ENCODE data around the gene NBAS.

The NBAS gene

DNA sequence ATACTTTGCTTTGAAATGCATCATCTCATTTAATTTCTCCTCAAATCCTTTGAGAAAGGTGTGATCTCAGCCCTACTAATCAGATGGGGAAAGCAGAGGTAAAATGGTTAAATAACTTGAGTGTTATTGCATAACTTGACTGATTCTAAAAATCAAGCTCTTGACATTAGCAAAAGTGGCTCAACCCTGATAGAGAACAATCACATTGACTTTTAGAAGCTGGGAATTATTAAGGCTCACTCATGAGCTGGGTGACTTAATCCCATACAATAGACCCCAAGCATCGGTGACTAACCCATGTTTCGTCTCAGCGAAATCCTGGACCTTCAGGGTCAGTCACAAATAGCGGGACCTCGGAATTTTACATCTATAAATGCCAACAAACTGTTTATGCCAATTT lies 378.9 kb downstream of the NBAS start:
- H3K9ac ChIP-seq (ENCODE audit: low read length) = no peak overlapping the region
- no peak overlapping the region for H3K4me3 ChIP-seq (ENCODE audit: low read length)
- H3K27me3 ChIP-seq (ENCODE audit: control insufficient read depth, insufficient read depth, low read length) = no peaks in the 10 kb centered on the region
- no peaks in the 10 kb centered on the region for H3K9me3 ChIP-seq (ENCODE audit: control insufficient read depth, low read length)
- H3K36me3 ChIP-seq (ENCODE audit: control insufficient read depth, insufficient read depth, low read length) = no peaks in the 10 kb centered on the region
- H3K4me1 ChIP-seq (ENCODE audit: control insufficient read depth, insufficient read depth, low read length) = no peaks in the 10 kb centered on the region

GRCh38 chr2:15181092-15181745 lies 379.9 kb downstream of the NBAS start:
- no peak overlapping the region for H3K9ac ChIP-seq (ENCODE audit: low read length)
- no peaks in the 10 kb centered on the region for H3K36me3 ChIP-seq (ENCODE audit: control insufficient read depth, insufficient read depth, low read length)
- no peaks in the 10 kb centered on the region for H3K4me1 ChIP-seq (ENCODE audit: control insufficient read depth, insufficient read depth, low read length)
- no peaks in the 10 kb centered on the region for H3K27me3 ChIP-seq (ENCODE audit: control insufficient read depth, insufficient read depth, low read length)
- no peak overlapping the region for H3K4me3 ChIP-seq (ENCODE audit: low read length)
- no peaks in the 10 kb centered on the region for H3K9me3 ChIP-seq (ENCODE audit: control insufficient read depth, low read length)

DNA sequence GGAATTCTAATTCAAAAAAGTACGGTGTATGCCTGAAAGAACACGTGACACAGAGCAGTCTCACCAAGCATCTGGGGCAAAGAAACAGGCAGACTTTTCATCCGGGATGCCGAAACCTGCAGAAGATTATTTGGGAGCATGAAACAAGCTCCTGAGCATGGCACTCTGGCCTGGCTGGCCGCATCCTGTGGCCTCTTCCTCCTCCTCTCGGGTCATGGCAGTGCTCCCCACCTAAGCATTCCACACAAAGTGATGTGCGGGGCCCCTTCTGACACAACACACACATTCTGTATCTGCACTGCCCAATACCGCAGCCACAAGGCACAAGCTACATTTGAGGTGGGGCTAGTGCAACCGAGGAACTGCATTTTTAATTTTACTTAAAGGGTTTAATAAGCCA lies 380.8 kb downstream of the NBAS start:
- Histone ChIP-seq H3K4me3 (ENCODE audit: low read length) (no peak overlapping the region), H3K9me3 (ENCODE audit: control insufficient read depth, low read length) (no peaks in the 10 kb centered on the region), H3K4me1 (ENCODE audit: control insufficient read depth, insufficient read depth, low read length) (no peaks in the 10 kb centered on the region), H3K36me3 (ENCODE audit: control insufficient read depth, insufficient read depth, low read length) (no peaks in the 10 kb centered on the region), H3K9ac (ENCODE audit: low read length) (no peak overlapping the region), H3K27me3 (ENCODE audit: control insufficient read depth, insufficient read depth, low read length) (no peaks in the 10 kb centered on the region)

GRCh38 chr2:15178946-15179345 lies 382.2 kb downstream of the NBAS start:
- H3K27me3 ChIP-seq (ENCODE audit: control insufficient read depth, insufficient read depth, low read length) = no peaks in the 10 kb centered on the region
- H3K4me3 ChIP-seq (ENCODE audit: low read length) = no peak overlapping the region
- H3K36me3 ChIP-seq (ENCODE audit: control insufficient read depth, insufficient read depth, low read length) = no peaks in the 10 kb centered on the region
- H3K9ac ChIP-seq (ENCODE audit: low read length) = no peak overlapping the region
- H3K4me1 ChIP-seq (ENCODE audit: control insufficient read depth, insufficient read depth, low read length) = no peaks in the 10 kb centered on the region
- H3K9me3 ChIP-seq (ENCODE audit: control insufficient read depth, low read length) = no peaks in the 10 kb centered on the region

GRCh38 chr2:15177103-15177502 lies 384.0 kb downstream of the NBAS start:
- Histone ChIP-seq H3K36me3 (ENCODE audit: control insufficient read depth, insufficient read depth, low read length) (no peaks in the 10 kb centered on the region), H3K9me3 (ENCODE audit: control insufficient read depth, low read length) (no peaks in the 10 kb centered on the region), H3K9ac (ENCODE audit: low read length) (no peak overlapping the region), H3K4me3 (ENCODE audit: low read length) (no peak overlapping the region), H3K27me3 (ENCODE audit: control insufficient read depth, insufficient read depth, low read length) (no peaks in the 10 kb centered on the region), H3K4me1 (ENCODE audit: control insufficient read depth, insufficient read depth, low read length) (no peaks in the 10 kb centered on the region)

GRCh38 chr2:15176604-15177003 lies 384.5 kb downstream of the NBAS start:
- H3K9me3 ChIP-seq (ENCODE audit: control insufficient read depth, low read length) = no peaks in the 10 kb centered on the region
- no peak overlapping the region for H3K9ac ChIP-seq (ENCODE audit: low read length)
- H3K36me3 ChIP-seq (ENCODE audit: control insufficient read depth, insufficient read depth, low read length) = no peaks in the 10 kb centered on the region
- no peaks in the 10 kb centered on the region for H3K4me1 ChIP-seq (ENCODE audit: control insufficient read depth, insufficient read depth, low read length)
- no peak overlapping the region for H3K4me3 ChIP-seq (ENCODE audit: low read length)
- H3K27me3 ChIP-seq (ENCODE audit: control insufficient read depth, insufficient read depth, low read length) = no peaks in the 10 kb centered on the region

DNA sequence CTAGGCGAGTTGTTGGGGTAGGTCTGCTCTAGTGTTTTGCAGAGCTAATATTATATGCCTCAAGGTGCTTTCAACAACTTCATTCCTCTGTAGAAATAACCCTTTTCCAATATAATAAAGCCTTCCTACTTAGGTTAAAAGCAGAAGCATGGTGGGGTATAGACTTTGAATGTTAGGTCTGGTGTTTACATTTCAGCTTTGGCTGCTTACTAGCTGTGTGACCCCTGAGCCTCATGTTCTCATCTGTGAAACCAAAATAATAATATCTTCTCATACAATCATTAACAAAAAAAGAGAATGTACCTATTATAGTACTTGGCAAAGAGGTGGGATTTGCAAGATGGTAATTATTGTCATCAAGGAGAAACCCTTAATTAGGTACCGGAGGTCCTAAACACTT lies 386.6 kb downstream of the NBAS start:
- Histone ChIP-seq H3K4me3 (ENCODE audit: low read length) (no peak overlapping the region), H3K9ac (ENCODE audit: low read length) (no peak overlapping the region), H3K27me3 (ENCODE audit: control insufficient read depth, insufficient read depth, low read length) (no peaks in the 10 kb centered on the region), H3K4me1 (ENCODE audit: control insufficient read depth, insufficient read depth, low read length) (no peaks in the 10 kb centered on the region), H3K9me3 (ENCODE audit: control insufficient read depth, low read length) (no peaks in the 10 kb centered on the region), H3K36me3 (ENCODE audit: control insufficient read depth, insufficient read depth, low read length) (no peaks in the 10 kb centered on the region)

- H3K27me3 ChIP-seq (ENCODE audit: control insufficient read depth, insufficient read depth, low read length) = no peaks in the 10 kb centered on the region
- no peaks in the 10 kb centered on the region for H3K4me1 ChIP-seq (ENCODE audit: control insufficient read depth, insufficient read depth, low read length)
- no peak overlapping the region for H3K9ac ChIP-seq (ENCODE audit: low read length)
- no peak overlapping the region for H3K4me3 ChIP-seq (ENCODE audit: low read length)
- H3K9me3 ChIP-seq (ENCODE audit: control insufficient read depth, low read length) = no peaks in the 10 kb centered on the region
- no peaks in the 10 kb centered on the region for H3K36me3 ChIP-seq (ENCODE audit: control insufficient read depth, insufficient read depth, low read length)
Observed at GRCh38 chr2:15173501-15173900, 387.6 kb downstream of the NBAS start.

DNA sequence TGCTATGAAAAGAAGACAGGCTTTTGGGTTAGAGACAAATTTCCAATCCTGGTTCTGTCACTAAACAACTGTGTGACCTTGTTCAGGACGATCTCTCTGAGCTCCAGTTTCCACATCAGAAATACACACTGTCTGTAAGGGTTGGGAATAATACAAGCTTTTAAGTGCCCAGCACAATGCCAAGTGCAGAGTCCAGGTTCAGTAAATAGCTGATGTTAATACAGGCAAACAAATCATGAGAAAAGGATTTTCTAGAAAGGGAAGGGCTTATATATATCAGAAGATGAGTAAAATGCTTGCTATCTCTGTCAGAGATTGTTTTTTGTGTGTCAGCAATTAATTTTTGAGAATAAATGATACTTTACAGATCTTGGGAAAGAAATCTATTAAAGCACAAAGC lies 388.3 kb downstream of the NBAS start:
- Histone ChIP-seq H3K9me3 (ENCODE audit: control insufficient read depth, low read length) (no peaks in the 10 kb centered on the region), H3K9ac (ENCODE audit: low read length) (no peak overlapping the region), H3K36me3 (ENCODE audit: control insufficient read depth, insufficient read depth, low read length) (no peaks in the 10 kb centered on the region)

GRCh38 chr2:15170070-15170775 lies 390.9 kb downstream of the NBAS start:
- Histone ChIP-seq H3K9me3 (ENCODE audit: control insufficient read depth, low read length) (no peaks in the 10 kb centered on the region), H3K4me3 (ENCODE audit: low read length) (no peak overlapping the region), H3K9ac (ENCODE audit: low read length) (no peak overlapping the region), H3K4me1 (ENCODE audit: control insufficient read depth, insufficient read depth, low read length) (no peaks in the 10 kb centered on the region), H3K27me3 (ENCODE audit: control insufficient read depth, insufficient read depth, low read length) (no peaks in the 10 kb centered on the region), H3K36me3 (ENCODE audit: control insufficient read depth, insufficient read depth, low read length) (no peaks in the 10 kb centered on the region)

More for the DNA sequence above, 388.3 kb downstream of the NBAS start:
- H3K27me3 ChIP-seq (ENCODE audit: control insufficient read depth, insufficient read depth, low read length) = no peaks in the 10 kb centered on the region
- H3K4me3 ChIP-seq (ENCODE audit: low read length) = no peak overlapping the region
- no peaks in the 10 kb centered on the region for H3K4me1 ChIP-seq (ENCODE audit: control insufficient read depth, insufficient read depth, low read length)

- Histone ChIP-seq H3K9ac (ENCODE audit: low read length) (no peak overlapping the region), H3K4me1 (ENCODE audit: control insufficient read depth, insufficient read depth, low read length) (no peaks in the 10 kb centered on the region), H3K9me3 (ENCODE audit: control insufficient read depth, low read length) (no peaks in the 10 kb centered on the region), H3K27me3 (ENCODE audit: control insufficient read depth, insufficient read depth, low read length) (no peaks in the 10 kb centered on the region), H3K4me3 (ENCODE audit: low read length) (no peak overlapping the region), H3K36me3 (ENCODE audit: control insufficient read depth, insufficient read depth, low read length) (no peaks in the 10 kb centered on the region)
Observed at GRCh38 chr2:15169326-15170069, 391.6 kb downstream of the NBAS start.

- H3K4me1 ChIP-seq (ENCODE audit: control insufficient read depth, insufficient read depth, low read length) = no peaks in the 10 kb centered on the region
- H3K9ac ChIP-seq (ENCODE audit: low read length) = no peak overlapping the region
- no peaks in the 10 kb centered on the region for H3K9me3 ChIP-seq (ENCODE audit: control insufficient read depth, low read length)
- no peaks in the 10 kb centered on the region for H3K27me3 ChIP-seq (ENCODE audit: control insufficient read depth, insufficient read depth, low read length)
- H3K4me3 ChIP-seq (ENCODE audit: low read length) = no peak overlapping the region
- no peaks in the 10 kb centered on the region for H3K36me3 ChIP-seq (ENCODE audit: control insufficient read depth, insufficient read depth, low read length)
Observed at GRCh38 chr2:15168116-15168515, 393.0 kb downstream of the NBAS start.
